Stimulated activated CD4-positive, alpha-beta T cell treated with anti-CD3 and anti-CD28 coated beads, Interleukin-12 subunit alpha, Interleukin-12 subunit beta, amount 100 ng/mL, for 4 hours (primary cell): ENCODE measurements around the gene TMEM259.

Experiments
- DNase-seq: peaks from one replicate; pipeline ENCODE4 v3.0.0-alpha.2; 2020

TMEM259 gene

DNA sequence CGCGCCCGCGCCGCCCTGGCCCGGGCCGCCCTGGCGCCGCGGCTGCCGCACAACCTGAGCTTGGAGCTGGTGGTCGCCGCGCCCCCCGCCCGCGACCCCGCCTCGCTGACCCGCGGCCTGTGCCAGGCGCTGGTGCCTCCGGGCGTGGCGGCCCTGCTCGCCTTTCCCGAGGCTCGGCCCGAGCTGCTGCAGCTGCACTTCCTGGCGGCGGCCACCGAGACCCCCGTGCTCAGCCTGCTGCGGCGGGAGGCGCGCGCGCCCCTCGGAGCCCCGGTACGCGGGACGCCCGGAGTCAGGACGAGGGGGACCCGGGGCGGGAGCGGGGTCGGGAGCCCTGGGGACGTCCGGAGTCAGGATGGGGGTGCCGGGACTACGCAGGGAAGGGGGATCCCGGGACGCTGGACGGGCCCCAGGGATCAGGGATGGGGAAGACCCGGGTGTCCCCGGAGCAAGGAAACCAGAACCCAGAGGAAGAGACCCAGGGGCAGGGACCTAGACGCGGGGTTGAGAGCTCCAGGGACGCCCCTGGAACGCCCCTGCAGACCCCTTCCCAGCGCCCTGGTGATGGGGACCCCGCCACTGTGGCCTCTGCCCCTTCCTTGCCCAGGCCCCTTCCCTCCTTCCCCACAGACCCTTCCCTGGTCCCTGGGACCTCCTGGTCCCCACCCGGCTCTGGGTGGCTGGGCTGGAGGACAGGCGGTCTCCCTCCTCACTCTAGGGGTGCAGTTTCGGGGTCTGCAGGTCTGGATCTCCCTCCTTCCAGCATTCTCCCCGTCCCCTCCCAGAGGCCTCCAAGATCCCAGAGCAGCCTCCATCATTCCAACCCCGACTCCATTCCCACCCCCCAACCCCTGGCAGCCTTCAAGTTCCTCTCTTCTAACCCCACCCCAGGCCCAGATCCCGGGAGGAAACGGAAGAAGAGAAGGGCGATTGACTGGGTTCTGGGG, 20.1 kb downstream of the TMEM259 start:
- no peak for DNase-seq

DNA sequence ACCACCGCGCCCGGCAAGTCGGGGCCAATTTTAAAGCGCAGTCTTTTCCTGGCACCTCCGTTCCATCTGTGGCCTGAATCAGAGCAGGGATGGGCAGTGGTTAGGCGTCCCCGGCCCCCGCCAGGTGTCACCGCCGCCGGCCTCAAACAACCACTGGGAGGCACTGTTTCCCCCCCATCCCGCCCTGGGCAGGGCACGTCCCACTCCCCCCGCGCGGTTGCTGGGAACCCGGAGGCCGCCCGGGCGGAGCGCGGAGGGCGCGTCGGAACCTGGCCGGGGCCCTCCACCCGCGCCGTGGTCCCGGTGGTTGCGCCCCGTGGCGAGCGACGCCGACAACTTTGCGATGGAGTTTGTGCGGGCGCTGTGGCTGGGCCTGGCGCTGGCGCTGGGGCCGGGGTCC, 20.8 kb downstream of the TMEM259 start, which contains the start of gene GRIN3B:
Gene GRIN3B, plus strand, starts transcription at position 325 of the 400 bp plus-strand sequence. Its CDS starts 19 bp downstream, at position 344.
- peak; percentile 66 for DNase-seq

DNA sequence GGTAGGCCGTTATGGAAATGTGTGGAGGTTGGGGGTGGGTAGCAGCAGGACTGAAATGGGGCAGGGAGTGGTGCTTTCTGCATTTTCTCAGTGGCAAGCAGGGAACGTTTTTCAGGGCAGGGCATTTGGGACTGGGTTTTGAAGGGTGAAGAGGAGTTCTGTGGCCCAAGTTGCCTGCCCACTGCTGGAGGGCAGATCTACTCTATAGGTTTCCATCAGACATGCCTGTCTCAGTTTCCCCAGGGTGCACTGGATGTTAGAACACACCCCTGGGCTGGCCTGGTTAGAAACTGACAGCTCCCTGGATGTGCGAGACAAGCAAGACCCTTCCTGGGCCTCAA, 21.6 kb downstream of the TMEM259 start:
- no peak for DNase-seq

DNA sequence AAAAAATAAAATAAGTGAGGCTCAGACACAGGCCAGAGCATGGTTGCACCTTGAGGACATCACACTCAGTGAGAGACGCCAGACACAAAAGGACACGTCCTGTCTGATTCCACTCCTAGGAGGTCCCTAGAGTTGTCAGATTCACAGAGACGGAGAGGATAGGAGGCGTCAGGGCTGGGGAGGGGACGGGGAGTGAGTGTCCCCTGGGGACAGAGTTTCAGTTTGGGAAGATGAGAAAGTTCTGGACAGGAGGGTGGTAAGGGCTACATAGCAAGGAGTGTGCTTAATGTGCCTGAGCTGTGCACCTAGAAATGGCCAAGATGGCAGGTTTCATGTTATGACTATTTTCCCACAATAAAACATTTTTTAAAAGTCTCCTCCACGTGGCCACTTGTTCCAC, 22.9 kb downstream of the TMEM259 start:
- no peak for DNase-seq

DNA sequence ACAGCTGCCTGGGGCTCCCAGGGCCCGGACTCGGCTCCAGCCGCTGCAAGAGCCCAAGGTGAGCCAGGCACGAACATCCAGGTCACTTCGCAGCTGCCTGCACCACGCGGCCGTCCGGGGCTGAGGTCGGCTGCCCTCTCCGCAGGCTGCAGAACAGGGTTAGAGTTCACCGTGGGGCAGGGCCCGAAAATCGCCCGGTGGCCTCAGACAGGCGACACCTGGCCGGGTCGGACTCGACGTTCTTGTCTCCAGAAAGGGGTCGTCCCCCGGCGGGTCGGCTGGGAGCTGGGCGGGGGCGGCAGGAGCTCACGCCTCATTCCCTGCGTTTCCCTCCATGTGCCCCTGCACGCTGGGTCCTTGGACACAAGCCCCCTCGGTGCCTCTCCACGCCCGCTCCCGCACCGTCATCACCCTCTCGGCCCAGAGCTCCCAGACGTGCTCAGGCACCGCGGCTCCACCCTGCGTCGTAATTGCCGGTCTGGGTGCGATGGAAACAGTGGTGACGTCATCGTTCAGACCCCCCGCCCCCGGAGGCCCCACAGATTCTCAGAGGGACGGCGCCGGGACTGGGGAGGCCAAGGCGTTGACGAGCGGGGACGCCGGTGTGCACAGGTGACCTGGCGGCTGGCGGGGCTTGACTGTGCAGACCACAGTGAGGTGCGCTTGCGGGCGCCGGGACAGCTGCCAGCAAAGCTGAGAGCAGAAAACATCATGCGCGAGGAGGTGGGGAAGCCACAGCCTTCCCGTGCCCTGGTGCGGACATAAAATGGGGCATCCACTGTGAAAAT, 24.7 kb downstream of the TMEM259 start:
- DNase-seq, result peak; percentile 53

DNA sequence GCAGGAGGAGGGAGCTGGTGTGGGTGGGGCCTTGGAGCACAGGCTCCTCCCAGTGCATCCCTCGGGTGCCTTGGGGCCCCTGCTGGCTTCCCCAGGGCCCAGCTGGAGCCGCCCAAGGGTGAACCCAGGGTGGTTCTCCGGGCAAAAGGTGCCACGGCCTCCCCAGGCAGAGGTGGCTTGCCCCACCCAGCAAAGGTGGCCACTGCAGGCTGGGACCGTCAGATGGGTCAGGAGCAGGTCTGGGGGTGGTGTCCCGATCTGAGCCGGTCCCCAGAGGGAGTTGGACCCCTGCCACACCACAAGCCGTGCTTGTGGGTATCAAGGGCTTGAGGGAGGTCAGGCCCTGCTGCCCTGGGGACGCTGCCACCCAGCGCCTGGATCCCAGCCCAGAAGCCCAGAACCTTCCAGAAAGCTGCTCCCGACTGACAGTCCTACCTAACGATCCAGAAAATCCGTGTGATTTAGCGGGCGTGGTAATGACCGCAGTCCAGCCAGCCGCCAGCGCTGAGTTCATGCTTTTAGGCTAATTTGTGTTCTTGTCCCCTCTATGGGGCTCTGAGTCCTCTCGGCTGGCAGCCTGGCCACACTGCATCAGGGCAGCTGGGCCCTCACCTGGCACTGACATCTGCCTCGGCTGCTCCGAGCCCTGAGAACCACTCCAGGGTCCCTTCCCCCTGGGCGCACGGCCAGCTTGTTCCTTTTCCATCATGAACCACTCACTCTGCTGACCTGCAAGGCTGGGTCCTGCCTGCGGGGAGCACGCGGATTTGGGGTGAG, 25.7 kb downstream of the TMEM259 start:
- no peak for DNase-seq

DNA sequence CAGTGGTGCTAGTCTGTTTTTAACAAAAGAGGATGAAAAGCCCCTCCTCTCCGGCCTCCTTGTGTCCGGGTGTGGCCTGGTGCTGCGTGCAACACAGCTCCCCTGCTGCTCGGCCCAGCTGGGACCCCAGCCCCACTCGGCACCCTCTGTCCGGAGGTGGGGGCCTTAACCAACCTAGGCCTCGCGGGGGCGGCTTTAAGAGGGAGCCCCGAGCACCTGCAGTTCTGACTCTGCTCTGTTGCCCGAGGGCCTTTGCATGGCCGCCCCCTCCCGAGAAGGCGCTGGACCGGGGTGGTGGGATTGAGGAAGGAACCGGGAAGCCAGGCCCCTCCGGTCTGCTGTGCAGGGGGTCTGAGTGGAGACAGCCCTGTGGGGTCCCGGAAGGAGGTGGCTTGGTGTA, 26.4 kb downstream of the TMEM259 start:
- no peak for DNase-seq

DNA sequence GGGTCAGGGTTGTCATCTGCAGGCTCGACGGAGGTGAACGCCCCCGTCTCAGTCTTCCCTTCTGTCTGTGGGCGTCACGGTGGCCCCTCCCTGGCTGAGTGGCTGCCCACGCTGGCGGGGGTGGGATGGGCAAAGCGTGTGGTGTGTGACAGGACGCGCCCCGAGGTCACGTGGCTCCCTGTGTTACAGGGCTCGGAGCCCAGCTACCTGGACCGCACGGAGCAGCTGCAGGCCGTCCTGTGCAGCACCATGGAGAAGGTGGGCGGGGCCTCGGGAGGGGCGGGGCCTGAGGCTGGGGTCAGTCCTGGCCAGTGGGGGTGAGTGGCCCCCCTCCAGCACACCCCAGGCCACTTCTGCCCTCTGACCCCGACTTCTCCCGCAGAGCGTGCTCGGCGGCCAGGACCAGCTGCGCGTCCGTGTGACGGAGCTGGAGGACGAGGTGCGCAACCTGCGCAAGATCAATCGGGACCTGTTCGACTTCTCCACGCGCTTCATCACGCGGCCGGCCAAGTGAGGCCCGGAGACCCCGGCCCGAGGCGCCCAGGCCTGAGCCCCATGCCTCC, 27.0 kb downstream of the TMEM259 start:
- DNase-seq, result no peak

DNA sequence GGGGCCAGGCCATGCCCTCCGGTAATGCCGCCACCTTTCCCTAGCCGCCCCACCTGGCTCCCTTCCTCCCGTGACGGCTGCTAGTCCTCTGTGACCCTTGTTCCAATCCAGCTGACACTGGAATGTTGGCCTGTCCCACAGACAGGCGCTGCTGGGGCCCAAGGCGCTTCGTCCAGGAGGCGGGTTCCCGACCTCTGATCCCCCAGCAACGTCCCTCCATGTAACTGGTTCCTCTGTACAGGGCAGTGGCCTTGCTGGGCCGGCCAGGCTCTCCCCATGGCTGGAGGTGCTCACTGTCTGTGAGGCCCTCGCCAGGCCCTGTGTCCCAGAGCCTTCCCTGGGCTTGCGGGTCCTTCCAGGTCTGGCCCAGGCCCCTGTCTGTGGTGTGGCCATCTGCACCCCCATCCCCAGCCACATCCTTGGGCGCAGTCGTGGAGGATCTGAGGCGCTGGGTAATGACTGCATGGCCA, 27.5 kb downstream of the TMEM259 start:
- no peak for DNase-seq

DNA sequence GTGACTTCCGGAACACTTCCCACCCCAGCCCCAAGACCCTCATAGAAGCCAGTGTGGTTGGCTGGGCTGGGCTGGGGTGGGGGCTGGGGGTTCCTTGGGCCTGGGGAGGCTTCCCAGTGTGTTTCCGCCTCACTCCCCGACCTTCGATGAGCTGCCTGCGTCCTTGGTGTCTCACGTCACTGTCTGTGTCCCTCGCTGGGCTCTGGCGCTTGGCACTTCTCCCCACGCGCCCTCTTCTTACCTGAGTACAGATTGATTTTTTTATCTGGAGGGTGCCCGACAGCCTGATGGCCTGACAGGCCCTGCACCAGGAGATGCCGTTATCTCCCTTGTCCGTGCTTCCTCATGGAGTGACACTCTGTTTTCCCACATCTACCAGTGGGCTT, 28.3 kb downstream of the TMEM259 start:
- DNase-seq, result no peak

DNA sequence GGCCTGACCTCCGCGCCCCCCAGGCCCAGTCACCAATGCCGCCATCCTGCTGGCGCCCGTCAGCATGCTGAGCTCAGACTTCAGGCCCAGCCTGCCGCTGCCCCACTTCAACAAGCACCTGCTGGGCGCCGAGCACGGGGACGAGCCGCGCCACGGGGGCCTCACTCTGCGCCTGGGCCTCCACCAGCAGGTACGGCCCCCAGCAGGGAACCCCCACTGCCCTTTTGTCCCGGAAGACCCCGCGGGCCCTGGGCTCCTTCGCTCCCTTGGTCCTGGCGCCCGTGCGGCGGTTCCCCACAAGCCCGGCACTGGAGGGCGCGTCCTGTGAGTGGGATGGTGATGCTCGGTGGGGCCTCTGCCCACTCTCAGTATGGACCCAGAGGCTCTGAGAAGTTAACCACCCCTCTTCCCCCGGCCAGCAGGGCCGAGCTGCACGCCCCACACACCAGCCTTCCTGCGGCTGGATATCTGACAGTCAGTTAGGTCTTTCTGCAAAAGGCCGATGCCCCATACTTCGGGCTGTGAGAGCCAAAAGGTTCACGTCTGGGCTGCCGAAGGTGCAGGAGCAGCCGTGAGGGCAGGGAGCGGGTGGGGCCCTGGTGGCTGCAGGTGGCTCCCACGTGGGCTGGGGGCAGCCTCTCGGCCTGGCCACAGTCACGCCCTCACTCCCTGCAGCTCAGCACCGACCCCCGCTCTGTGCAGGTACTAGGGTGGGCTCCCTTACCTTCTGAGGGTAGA, 28.8 kb downstream of the TMEM259 start:
- DNase-seq, result no peak

DNA sequence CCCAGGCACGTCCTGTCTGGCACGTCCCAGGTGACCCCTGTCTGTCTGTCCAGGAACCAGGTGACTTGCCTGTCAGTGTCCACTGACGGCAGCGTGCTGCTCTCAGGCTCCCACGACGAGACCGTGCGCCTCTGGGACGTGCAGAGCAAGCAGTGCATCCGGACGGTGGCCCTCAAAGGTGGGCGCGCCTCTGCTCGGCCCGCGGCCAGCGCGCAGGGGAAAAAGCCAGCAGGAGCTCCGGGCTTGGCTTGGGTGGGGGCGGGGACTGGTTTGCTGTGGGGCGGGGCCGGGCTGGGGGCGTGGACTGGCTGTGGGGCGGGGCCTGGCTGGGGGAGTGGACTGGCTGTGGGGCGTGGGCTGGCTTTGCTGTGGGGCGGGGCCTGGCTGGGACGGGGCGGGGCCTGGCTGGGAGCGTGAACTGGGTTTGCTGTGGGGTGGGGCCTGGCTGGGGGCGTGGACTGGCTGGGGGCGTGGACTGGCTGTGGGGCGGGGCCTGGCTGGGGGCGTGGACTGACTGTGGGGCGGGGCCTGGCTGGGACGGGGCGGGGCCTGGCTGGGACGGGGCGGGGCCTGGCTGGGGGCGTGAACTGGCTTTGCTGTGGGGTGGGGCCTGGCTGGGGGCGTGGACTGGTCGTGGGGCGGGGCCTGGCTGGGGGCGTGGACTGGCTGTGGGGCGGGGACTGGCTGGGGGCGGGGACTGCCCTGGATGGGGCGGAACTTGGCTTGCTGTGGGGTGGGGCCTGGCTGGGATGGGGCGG, 29.6 kb downstream of the TMEM259 start:
- peak; percentile 50 for DNase-seq

DNA sequence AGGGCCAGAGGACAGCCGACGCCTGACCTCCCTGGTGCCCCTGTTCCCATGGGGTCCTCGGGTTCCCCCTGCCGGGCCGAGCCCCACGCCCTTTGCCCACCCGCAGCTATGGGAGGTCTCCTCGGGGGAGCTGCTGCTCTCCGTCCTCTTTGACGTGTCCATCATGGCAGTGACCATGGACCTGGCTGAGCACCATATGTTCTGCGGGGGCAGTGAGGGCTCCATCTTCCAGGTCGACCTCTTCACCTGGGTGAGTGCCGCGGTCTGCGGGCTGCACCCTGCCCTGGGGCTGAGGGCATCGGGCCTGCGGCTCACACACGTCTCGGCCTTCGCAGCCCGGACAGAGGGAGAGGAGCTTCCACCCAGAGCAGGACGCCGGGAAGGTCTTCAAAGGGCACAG, 30.2 kb downstream of the TMEM259 start:
- DNase-seq, result no peak

DNA sequence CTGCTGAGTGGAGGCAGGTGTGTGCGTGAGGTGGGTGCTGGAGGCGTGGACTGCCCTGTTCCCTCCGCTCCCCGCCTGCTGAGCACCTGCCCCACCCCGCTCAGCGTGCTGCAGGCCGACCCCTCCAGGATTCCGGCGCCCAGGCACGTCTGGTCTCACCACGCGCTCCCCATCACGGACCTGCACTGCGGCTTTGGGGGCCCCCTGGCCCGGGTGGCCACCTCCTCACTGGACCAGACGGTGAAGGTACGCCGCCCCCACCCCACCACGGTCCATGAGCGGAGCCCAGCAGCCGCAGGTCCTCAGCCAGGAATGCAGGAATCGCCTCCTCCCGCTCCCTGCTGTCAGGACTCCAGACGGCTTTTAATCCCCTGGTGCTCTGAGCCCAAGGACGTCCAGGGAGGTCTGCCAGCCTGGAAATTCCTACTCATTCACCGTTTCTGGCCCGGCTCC, 30.8 kb downstream of the TMEM259 start:
- DNase-seq, result no peak

DNA sequence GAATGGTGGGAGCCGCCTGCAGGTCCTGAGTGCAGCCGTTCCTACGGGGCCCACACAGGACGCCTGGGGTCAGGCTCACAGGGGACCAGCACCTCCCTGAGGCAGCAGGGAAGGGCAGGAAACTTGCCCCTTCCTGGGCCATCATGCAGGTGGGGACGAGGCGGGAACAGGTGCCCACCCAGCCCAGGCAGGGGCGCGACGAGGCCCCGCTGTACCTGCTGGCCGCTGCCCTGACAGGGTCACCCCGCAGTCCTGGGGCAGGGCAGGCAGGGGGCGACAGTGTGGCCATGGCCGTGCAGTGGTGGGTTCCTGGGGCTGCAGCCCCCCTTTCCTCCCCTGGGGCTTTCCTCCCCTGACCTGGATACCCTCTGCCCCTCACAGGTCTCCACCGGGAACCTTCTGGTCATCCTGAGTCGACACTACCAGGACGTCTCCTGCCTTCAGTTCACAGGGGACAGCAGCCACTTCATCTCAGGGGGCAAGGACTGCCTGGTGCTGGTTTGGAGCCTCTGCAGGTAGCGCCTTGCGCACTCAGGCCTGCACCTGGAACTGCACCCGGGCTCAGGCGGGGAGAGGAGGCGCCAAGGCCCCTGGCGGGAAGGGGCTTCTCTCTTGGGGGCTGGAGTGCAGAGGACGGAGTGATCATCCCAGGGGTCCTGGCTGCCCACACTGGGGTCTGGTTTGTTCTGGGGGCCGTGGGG, 31.4 kb downstream of the TMEM259 start:
- no peak for DNase-seq

DNA sequence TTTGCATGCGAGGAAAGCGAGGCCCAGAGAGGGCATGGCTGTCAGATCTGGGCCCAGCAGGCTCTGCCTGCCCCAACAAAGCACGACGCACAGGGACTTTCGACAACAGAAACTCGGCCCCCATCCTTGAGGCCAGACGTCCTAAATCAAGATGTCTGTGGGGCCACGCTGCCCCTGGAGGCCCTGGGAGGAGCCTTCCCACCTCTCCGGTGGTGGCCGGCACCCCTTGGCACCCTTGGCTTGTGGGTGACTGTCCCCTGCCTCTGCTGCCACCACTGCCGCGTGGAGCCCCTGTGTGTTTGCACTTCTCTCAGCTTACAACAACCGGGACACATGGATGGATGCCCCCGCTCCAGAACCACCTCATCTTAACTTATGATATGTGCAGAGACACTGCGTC, 32.4 kb downstream of the TMEM259 start:
- no peak for DNase-seq

DNA sequence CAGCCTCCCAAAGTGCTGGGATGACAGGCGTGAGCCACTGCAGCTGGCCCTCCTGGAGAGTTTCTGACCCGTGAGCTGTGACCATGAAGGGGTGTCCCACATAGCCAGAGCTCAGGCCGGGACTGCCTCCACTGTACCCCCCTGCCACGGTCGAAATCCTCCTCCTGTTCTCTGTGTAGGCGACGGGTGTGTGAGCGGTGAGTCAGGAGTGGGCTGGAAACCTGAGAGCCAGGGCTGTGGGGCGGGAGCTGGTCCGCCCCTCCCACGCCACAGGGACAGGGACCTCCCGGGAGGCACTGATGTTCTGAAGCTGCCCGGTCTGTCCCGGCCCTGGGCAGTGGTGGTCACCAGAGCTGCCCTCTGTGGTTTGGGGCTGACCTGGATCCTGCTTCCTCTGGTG, 32.8 kb downstream of the TMEM259 start:
- no peak for DNase-seq

DNA sequence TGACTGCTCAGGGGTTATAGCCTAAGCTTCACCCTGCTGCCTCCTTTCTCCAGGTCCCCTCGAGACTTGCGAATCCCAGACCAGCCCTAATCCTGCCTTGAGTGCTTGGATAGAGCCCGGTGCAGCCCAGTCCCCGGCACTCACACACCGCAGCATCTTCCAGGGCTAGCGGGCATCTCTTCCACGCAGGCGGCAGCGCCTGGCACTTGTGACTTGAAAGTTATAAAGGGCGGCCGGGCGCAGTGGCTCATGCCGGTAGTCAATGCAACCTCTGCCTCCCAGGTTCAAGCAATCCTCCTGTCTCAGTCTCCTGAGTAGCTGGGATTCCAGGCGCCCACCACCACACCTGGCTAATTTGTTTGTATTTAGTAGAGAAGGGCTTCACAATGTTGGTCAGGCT, 34.8 kb downstream of the TMEM259 start:
- DNase-seq, result no peak

DNA sequence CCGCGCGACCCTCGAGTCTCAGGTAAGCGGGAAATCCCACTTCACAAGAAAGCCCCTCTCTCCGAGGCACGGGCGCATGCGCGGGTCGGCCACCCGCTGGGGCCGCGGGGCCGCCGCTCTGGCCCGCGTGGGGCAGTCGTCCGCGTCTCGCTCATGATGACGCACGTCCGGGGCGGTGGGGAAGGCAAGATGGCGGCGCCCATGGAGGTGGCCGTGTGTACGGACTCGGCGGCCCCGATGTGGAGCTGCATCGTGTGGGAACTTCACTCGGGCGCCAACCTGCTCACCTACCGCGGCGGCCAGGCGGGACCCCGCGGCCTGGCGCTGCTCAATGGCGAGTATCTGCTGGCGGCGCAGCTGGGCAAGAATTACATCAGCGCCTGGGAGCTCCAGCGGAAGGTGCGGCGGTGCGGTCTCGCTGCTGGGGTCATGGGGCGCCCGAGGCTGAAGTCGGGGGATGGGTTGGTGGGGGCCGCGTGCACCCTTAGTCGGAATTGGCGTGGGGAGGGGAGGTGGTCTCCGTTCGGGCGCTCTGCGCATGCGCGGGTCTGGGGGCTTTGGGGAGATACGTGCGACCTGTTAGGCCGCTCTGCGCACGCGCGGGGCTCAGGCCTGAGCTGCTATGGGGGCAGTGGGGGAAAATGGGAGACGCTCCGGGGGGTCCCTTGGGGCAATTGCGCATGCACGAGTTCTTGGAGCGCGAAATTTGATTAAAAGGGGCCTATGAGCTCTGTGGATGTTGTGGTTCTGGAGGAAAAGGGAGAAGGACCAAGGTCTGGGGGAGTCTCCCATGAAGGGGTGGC, 36.6 kb downstream of the TMEM259 start, which contains the start of gene WDR18:
Gene WDR18, plus strand, starts transcription at position 181 of the 803 bp plus-strand sequence. Its CDS starts 9 bp downstream, at position 190.
- peak; percentile 90 for DNase-seq
